Hematopoietic multipotent progenitor cell treated with erythropoietin and hydrocortisone succinate and interleukin-3 and kit ligand, for 17 days (in vitro differentiated cells): Measurements from ENCODE around the gene DMXL2.
"Not testable (repeated sequence)": the region's sequence is repeated elsewhere in the genome, so short reads cannot be mapped to it uniquely, and the experiment has no call there.

Source experiments
- DNase-seq: peaks from one replicate; pipeline ENCODE4 v3.0.0-alpha.2; 2015; ENCODE audit warnings: low spot score

Gene DMXL2

DNA sequence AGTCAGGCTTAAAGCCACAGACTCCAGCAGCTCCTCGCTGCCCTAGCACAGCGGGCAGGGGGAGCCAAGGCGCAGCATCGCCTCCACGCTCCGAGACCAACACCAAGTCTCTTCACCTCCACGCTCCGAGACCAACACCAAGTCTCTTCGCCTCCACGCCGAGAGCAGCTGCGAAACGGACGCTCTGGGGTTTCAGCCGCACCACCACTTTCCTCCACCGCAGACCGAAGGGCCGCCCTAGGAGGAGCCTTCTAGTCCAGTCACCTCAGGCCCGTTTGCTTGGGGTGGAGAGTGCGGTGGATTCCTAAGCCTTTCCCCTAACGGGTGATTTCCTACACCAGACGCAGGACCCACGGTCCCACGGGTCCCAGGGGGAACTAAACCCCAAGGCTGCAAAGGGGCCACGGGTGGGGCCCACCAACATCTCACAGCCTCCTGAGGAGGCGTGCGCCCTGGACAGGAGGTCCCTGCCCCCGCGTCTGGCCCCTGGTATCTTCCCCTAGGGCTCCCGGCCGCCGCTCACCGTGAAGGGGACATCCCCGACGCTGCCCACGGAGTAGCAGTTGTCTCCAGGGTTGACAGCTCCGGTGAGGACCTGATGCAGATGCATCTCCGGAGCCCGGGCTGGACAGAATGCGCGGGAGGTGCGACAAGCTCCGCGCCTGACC, 501 bp downstream of the DMXL2 start:
- no peak for DNase-seq

DNA sequence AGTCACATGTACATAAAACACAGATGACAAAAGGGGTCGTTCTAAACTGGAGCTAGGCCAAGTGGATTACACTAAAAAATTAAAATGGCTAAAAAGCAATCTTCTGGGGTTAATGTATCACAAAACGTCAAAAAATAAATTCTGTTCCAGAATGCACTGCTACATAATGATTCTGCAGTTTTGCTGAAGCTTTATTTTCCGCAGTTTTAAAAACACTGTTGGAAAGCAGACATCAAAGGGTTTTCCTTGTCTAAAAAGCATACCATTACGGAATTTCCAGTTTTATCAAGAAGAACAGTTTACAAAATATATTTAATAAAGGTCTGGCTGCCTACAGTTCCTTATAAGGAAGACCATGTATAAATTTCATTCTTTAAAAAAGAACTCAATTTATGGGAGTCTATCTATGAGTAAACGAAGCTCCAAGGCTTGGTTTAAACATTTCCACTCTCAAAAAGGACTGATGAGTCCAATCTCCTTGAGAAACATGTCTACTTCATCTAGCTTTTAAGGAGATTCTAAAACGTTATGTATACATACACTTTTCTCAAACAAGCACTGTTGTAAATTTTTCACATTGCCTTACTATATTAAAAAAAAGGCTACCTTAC, 1.3 kb downstream of the DMXL2 start:
- no peak for DNase-seq

- no peak for DNase-seq
These were observed 1.9 kb downstream of the DMXL2 start for GRCh38 chr15:51620641-51621040.

DNA sequence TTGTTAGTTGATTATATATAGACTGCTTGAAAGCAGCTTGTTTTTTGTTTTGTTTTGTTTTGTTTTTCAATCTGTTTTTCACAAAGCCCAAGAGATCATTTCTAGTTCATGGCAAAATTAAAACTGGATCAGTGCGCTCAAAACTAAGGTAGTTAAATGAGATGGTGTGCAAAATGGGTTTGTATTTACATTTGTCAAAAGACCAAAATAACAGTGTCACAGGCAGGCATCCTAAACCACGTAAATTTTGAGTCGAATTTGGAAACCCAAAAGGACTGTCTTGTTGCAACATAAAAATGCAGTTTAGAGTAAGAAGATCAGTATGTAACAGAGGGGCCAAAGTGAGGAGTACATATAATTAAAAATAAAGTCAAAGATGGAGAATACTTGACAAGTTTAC, 2.4 kb downstream of the DMXL2 start:
- DNase-seq: no peak

DNA sequence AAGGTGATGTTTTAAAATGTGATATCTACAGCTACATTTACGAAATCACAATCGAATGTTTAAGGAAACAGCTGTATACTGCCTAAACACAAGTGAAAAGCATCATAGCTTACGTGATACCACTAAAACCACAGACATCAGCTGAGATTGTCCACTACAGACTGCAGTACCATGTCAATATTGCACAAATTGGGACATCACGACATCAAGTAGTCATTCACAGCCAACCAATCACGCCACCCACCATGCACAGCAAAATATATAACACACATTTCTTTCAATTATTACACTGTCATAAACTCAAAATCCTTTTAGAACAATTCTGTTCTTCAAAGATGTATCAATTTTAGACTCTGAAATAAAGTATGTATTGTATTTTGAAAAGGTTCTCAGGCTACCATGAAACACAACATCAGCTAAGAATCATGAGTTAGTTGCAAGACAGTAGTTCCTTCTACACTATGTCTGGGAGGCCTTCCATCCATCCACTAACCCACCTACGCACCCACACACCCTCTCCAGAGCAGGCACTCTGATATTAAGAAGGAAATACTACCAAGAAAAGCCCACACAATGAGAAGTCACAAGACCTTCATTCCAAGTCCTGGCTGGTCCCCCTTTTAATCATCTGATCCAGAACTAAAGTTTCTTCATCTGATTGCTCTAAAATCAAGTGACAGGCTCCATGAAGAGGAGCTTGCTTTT, 3.1 kb downstream of the DMXL2 start:
- DNase-seq: no peak

DNA sequence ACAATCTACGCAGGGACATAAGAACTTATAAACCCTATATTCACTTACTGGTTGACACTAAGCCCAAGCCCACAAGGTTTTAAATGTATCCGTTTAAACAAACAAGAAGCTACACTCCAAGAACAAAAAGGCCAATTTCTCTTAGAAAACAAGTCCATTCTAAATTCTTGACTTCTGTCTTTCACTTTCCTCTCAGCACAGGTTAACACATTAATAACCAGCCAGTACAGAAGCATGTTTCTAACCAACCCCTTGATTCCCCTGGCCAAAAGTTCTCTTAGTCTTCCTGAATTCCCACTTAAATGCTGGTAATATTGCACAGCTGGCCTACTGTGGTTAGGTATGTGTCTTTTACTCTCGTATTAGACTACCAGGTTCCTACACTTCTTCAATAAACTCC, 4.7 kb downstream of the DMXL2 start:
- no peak for DNase-seq

DNA sequence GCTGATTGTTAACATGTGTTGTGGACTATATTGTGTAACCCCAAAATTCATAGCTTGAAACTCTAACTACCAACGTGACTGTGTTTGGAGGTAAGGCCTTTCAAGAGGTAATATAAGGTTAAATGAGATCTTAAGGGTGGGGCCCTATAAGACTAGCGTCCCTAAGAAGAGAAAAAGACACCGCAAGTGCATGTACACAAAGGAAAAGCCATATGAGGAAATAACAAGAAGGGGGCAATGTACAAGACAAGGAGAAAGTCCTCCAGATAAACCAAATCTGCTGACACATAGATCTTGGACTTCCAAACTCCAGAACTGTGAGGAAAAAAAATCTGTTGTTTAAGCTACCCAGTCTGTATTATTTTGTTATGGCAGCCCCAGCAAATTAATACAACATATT, 8.6 kb downstream of the DMXL2 start:
- no peak for DNase-seq

DNA sequence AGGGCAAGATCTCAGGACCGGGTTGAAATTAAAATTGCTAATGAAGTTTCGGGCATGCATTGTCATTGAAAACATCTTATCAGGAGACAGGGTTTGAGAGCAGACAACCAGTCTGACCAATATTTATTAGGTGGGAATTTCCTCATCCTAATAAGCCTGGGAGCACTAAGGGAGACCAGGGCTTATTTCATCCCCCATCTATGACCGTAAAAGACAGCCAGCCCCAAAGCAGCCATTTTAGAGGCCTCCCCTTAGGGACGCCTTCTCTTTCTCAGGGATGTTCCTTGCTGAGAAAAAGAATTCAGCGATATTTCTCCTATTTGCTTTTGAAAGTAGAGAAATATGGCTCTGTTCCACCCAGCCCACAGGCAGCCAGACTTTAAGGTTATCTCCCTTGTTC, 9.9 kb downstream of the DMXL2 start:
- DNase-seq: not testable (repeated sequence)

DNA sequence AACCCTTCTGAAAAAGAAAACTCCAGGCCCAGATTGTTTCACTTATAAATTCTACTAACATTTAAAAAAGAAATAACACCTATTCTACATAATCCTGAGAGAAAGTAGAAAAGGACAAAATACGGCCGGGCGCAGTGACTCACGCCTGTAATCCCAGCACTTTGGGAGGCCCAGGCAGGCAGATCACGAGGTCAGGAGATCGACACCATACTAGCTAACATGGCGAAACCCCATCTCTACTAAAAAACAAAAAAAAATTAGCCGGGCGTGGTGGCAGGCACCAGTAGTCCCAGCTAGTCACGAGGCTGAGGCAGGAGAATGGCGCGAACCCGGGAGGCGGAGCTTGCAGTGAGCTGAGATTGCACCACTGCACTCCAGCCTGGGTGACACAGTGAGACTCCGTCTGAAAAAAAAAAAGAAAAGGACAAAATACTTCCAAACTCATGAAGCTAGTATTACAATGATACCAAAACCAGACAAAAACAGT, 19.1 kb downstream of the DMXL2 start:
- DNase-seq: not testable (repeated sequence)

- no peak for DNase-seq
These were observed 19.6 kb downstream of the DMXL2 start for GRCh38 chr15:51603002-51603401.

GRCh38 chr15:51602484-51602883, 20.1 kb downstream of the DMXL2 start:
- DNase-seq: no peak

- no peak for DNase-seq
These were observed 20.8 kb downstream of the DMXL2 start for GRCh38 chr15:51601801-51602200.

GRCh38 chr15:51600114-51600513, 22.5 kb downstream of the DMXL2 start:
- DNase-seq: no peak

GRCh38 chr15:51589881-51590568, 32.5 kb downstream of the DMXL2 start:
- DNase-seq: no peak

DNA sequence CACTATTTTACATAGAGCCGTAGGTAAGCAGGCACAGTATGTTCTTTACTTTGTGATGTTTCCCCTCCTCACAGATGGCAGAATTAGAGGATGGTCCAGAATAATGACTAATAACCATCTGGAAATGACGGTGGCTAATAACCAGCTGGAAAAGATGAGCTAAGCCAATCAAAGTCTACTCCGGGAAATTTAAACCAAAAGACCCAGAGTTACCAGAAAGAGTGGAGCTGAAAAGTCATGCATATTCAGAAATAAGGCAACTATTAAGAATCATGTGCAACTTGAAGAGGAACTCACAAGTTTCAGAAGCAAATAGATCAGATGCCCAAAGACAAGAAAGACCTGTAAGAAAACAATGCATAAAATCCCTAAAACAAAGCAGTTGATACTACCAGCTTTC, 33.6 kb downstream of the DMXL2 start:
- no peak for DNase-seq

DNA sequence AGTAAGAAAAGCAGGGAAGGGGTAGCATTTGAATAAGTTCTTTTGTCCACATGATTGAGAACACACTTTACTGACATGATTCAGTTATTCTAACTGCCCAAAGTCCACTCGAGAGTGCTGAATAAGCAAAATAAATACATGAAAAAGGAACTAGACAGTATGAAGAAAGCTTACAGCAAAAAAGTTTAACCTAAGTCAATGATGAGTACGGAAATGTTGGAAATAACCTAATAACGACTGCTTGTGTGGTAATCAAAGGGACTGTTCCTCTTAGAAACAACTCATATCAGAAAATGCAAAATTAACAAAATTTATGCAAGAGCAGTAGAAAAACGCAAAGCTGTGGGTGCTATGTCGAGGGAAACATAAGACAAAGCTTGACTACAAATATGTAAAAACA, 36.6 kb downstream of the DMXL2 start:
- no peak for DNase-seq

GRCh38 chr15:51580982-51581381, 41.6 kb downstream of the DMXL2 start:
- DNase-seq: no peak

GRCh38 chr15:51580385-51580784, 42.2 kb downstream of the DMXL2 start:
- no peak for DNase-seq

GRCh38 chr15:51579012-51579411, 43.6 kb downstream of the DMXL2 start:
- no peak for DNase-seq

DNA sequence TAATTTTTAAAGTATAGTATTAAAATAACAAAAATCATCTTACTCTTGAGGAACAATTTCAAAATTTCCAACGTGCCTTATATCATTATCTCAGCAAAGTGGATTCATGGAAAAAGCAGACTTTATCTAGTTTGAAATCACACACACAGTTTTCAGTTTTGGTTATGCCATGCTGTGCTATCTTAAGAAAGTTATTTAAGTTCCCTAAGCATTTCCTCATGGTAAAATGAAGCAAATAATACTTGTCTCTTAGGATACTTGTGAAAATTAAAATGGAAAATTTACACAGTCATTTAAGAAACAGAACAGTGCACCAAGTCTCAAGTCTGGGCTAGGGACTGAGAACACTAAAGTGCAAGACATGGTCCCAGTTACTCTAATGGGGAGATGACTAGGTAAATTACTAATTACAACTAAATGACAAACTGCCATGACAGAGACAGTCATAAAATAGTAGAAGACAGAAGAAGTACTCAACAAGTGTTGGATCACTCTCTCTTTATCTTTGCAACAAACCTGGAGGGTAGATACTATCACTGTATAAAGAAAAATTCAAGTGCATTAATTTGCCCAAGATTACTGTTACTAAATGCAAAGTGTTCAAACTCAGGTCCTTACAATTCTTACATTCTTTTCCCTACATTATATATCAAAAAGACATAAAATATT, 44.8 kb downstream of the DMXL2 start:
- no peak for DNase-seq

- no peak for DNase-seq
These were observed 45.6 kb downstream of the DMXL2 start for GRCh38 chr15:51576911-51577500.
